GM18505 (cell line): Measurements from ENCODE around the gene ART5.
A peak's percentile ranks its signal among the peaks of the same experiment; 100 is the strongest.

Experiments used
- ATAC-seq: cut with Tn5 transposase; IDR thresholded peaks from one replicate; pipeline ENCODE4 v1.9.1; 2021; ENCODE audit not compliant: unreplicated experiment
- POLR2A ChIP-seq: IDR thresholded peaks from 4 replicates; pipeline ENCODE4 v1.6.1; 2011; ENCODE audit warnings: borderline replicate concordance; ENCODE audit not compliant: insufficient read depth, insufficient read length; ENCODE audit errors: extremely low read depth

Gene ART5

DNA sequence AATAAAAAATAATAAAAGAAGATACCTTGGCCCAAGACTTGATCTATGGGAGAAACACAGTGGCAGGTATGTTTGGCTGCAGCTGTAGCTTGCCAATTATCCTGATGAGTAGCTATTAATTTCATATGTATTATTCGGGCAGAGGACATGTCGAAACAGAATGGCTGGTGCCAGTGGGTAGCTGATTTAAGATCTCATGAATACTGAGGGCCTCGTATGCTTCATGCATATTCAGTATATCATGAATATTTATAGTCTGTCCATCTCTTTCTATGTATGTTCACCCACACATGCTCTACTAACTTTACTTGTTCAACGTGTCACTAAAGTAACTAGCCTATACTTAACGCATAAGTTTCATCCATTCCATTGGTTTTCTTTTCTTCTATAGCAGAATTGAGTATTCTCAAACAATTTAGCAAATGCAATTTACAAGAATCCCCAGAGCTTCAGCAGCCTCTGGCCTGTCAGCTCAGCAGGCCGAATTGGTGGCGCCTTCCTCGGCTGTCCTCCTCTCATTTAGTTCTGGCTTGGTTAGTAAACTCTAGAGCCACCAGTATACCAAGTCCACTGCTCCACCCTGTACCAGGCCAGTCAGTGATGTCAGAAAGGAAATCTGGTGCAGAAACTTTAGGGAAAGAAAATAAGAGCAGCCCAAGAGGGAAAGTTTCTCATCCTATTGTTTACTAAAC, 17.9 kb downstream of the ART5 start:
- no peak for TF ChIP-seq POLR2A
- no peak for ATAC-seq

- TF ChIP-seq POLR2A, result no peak
Measured at GRCh38 chr11:3623121-3623520, 18.7 kb downstream of the ART5 start.

GRCh38 chr11:3622521-3622920, 19.3 kb downstream of the ART5 start:
- TF ChIP-seq POLR2A, result no peak
- no peak for ATAC-seq

More at GRCh38 chr11:3623121-3623520, 18.7 kb downstream of the ART5 start:
- no peak for ATAC-seq

DNA sequence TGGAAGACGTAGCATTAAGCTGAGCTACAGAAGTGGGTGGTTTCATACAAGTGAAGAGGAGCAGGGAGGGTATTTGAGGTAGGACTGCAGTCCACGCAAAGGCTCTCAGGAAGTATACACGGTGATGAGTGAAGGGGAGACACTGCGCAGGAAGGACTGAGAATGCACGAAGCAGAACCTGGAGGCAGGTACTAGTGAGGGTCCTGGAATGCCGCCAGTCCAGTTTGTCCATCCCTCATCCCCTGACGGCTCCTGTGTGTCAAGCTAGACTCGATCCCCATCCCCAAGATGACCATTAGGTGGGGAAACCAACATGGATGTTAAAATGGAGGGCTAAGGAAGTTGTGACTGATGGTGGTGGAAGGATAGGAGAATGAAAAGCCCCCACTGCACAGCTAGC, 23.8 kb downstream of the ART5 start:
- no peak for TF ChIP-seq POLR2A
- no peak for ATAC-seq

GRCh38 chr11:3616721-3617460, 24.9 kb downstream of the ART5 start:
- TF ChIP-seq POLR2A, result no peak
- no peak for ATAC-seq

GRCh38 chr11:3615998-3616397, 25.8 kb downstream of the ART5 start:
- ATAC-seq, result no peak
- no peak for TF ChIP-seq POLR2A

DNA sequence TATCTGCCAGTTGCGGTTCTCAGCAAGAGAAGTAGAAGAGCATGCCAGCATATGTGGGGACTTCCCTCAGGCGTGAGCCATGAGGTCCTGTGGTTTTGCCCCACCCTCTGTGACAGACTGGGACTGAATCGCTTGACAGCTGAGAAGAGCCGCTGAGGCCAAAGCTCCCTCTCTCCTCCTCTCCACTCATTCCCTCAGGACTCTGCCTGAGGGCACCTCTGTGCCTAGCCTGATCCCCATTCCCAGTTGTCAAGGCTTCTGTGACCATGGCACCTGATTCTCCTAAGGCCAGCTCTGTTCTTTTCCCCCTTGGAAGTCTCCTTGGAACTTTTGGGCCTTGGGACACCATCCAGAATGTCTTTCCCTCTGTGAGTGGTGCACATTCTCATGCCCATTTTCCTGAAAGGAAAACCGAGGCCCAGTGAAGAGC, 27.0 kb downstream of the ART5 start:
- TF ChIP-seq POLR2A, result no peak
- ATAC-seq, result peak; percentile 74

GRCh38 chr11:3613998-3614741, 27.6 kb downstream of the ART5 start:
- no peak for ATAC-seq
- TF ChIP-seq POLR2A, result no peak

DNA sequence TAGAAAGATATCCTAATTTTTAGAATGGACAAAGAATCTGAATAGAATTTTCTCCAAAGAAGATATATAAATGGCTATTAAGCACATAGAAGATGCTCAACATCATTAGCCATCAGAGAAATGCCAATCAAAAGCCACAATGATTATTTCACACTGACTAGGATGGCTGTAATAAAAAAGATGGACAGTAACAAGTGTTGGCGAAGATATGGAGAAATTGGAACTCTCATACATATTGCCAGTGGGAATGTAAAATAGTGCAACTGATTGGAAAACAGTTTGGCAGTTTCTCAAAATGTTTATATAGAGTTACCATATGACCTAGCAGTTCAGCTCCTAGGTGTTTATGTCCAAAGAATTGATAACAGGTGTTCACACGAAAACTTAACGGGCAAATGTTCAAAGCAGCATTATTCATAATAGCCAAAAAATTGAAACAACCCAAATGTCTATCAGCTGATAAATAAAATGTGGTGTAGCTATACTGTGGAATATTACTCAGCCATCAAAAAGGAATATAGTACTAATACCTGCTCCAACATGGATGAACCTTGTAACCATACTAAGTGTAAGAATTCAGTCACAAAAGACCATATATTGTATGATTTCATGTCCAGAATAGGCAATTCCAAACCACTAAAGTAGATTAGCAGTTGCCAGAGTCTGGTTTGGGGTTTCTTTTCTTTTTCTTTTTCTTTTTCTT, 29.7 kb downstream of the ART5 start:
- TF ChIP-seq POLR2A, result no peak
- ATAC-seq, result no peak

GRCh38 chr11:3610846-3611245, 30.9 kb downstream of the ART5 start:
- TF ChIP-seq POLR2A, result no peak
- ATAC-seq, result no peak

GRCh38 chr11:3609416-3610265, 32.2 kb downstream of the ART5 start:
- ATAC-seq, result no peak
- TF ChIP-seq POLR2A, result no peak

GRCh38 chr11:3605771-3606203, 36.0 kb downstream of the ART5 start:
- ATAC-seq, result no peak
- TF ChIP-seq POLR2A, result no peak
